H9 (cell line): Measurements from ENCODE around the gene OR10Z1. TPM values are rescaled to one million over a fixed set of nuclear protein-coding genes. Genes with fewer than 3 reads are reported as not detected.

ENCODE experiments used
- DNase-seq: peaks from one replicate; pipeline ENCODE4 v3.0.0-alpha.2; 2017
- H2AFZ ChIP-seq: one replicate; pipeline ENCODE4 v1.6.1; 2013; ENCODE audit warnings: mild to moderate bottlenecking, low read length, control low read depth, moderate library complexity
- H2AK5ac ChIP-seq: 2 replicates; pipeline ENCODE4 v1.6.1; 2013; ENCODE audit warnings: low read length, control low read depth, mixed read lengths; ENCODE audit not compliant: insufficient read length
- H2BK120ac ChIP-seq: one replicate; pipeline ENCODE4 v1.6.1; 2013; ENCODE audit warnings: low read depth, mild to moderate bottlenecking, low read length, control low read depth, inconsistent platforms; ENCODE audit not compliant: poor library complexity, severe bottlenecking
- H2BK12ac ChIP-seq: 2 replicates; pipeline ENCODE4 v1.6.1; 2013; ENCODE audit warnings: low read length, control low read depth, mixed read lengths, low read depth; ENCODE audit not compliant: insufficient read length
- H2BK15ac ChIP-seq: 2 replicates; pipeline ENCODE4 v1.6.1; 2013; ENCODE audit warnings: low read depth, low read length, control low read depth
- H2BK20ac ChIP-seq: one replicate; pipeline ENCODE4 v1.6.1; 2013; ENCODE audit warnings: low read depth, mild to moderate bottlenecking, low read length, control low read depth, inconsistent platforms; ENCODE audit not compliant: poor library complexity, severe bottlenecking
- H2BK5ac ChIP-seq: 2 replicates; pipeline ENCODE4 v1.6.1; 2013; ENCODE audit warnings: low read length, control low read depth, mixed read lengths; ENCODE audit not compliant: insufficient read length
- H3K14ac ChIP-seq: 2 replicates; pipeline ENCODE4 v1.6.1; 2013; ENCODE audit warnings: low read length, control low read depth; ENCODE audit not compliant: insufficient read depth
- H3K18ac ChIP-seq: 2 replicates; pipeline ENCODE4 v1.6.1; 2013; ENCODE audit warnings: low read depth, mild to moderate bottlenecking, mixed read lengths, low read length, control low read depth; ENCODE audit not compliant: insufficient read length
- H3K23ac ChIP-seq: 2 replicates; pipeline ENCODE4 v1.6.1; 2013; ENCODE audit warnings: low read length, control low read depth, mixed read lengths, low read depth; ENCODE audit not compliant: insufficient read length
- H3K23me2 ChIP-seq: 2 replicates; pipeline ENCODE4 v1.6.1; 2013; ENCODE audit warnings: low read depth, mild to moderate bottlenecking, mixed read lengths, low read length, control low read depth; ENCODE audit not compliant: insufficient read length, poor library complexity, severe bottlenecking
- H3K27ac ChIP-seq: 2 replicates; pipeline ENCODE4 v1.5.1; 2013; ENCODE audit warnings: low read length, control low read depth, mixed read lengths, low read depth; ENCODE audit not compliant: insufficient read length
- H3K27me3 ChIP-seq: 2 replicates; pipeline ENCODE4 v1.6.1; 2013; ENCODE audit warnings: low read length, control low read depth, inconsistent platforms; ENCODE audit not compliant: insufficient read depth
- H3K4ac ChIP-seq: 2 replicates; pipeline ENCODE4 v1.6.1; 2013; ENCODE audit warnings: low read depth, mild to moderate bottlenecking, control low read depth, inconsistent platforms, low read length, moderate library complexity
- H3K4me1 ChIP-seq: 2 replicates; pipeline ENCODE4 v1.6.1; 2013; ENCODE audit warnings: low read length, control low read depth, inconsistent platforms; ENCODE audit not compliant: insufficient read depth
- H3K4me2 ChIP-seq: 2 replicates; pipeline ENCODE4 v1.6.1; 2013; ENCODE audit warnings: low read length, control low read depth, mixed read lengths; ENCODE audit not compliant: insufficient read length, insufficient read depth
- H3K56ac ChIP-seq: 2 replicates; pipeline ENCODE4 v1.6.1; 2013; ENCODE audit warnings: low read depth, mild to moderate bottlenecking, mixed read lengths, low read length, control low read depth; ENCODE audit not compliant: insufficient read length
- H3K79me1 ChIP-seq: 2 replicates; pipeline ENCODE4 v1.6.1; 2013; ENCODE audit warnings: low read depth, mild to moderate bottlenecking, moderate library complexity, low read length, control low read depth, inconsistent platforms; ENCODE audit not compliant: insufficient read depth, poor library complexity, severe bottlenecking
- H3K79me2 ChIP-seq: 2 replicates; pipeline ENCODE4 v1.6.1; 2013; ENCODE audit warnings: low read length, control low read depth, inconsistent platforms; ENCODE audit not compliant: insufficient read depth
- H3K9ac ChIP-seq: 2 replicates; pipeline ENCODE4 v1.6.1; 2013; ENCODE audit warnings: low read length, control low read depth, mixed read lengths; ENCODE audit not compliant: insufficient read length; ENCODE audit errors: extremely low read depth
- H3K9me3 ChIP-seq: one replicate; pipeline ENCODE4 v1.6.1; 2013; ENCODE audit warnings: low read depth, low read length, inconsistent platforms; ENCODE audit not compliant: control insufficient read depth
- H3T11ph ChIP-seq: one replicate; pipeline ENCODE4 v1.6.1; 2013; ENCODE audit warnings: mild to moderate bottlenecking, low read length, control low read depth, inconsistent platforms
- H4K20me1 ChIP-seq: one replicate; pipeline ENCODE4 v1.6.1; 2013; ENCODE audit not compliant: control insufficient read depth, insufficient read length, insufficient read depth
- H4K5ac ChIP-seq: 2 replicates; pipeline ENCODE4 v1.6.1; 2013; ENCODE audit warnings: low read depth, mild to moderate bottlenecking, mixed read lengths, low read length, control low read depth; ENCODE audit not compliant: insufficient read length
- H4K8ac ChIP-seq: replicated peaks from 2 replicates; pipeline ENCODE4 v1.6.1; 2013; ENCODE audit warnings: low read length, control low read depth, mixed read lengths, low read depth; ENCODE audit not compliant: insufficient read length
- H4K91ac ChIP-seq: 2 replicates; pipeline ENCODE4 v1.6.1; 2013; ENCODE audit warnings: low read depth, mild to moderate bottlenecking, moderate library complexity, mixed read lengths, low read length, control low read depth; ENCODE audit not compliant: insufficient read length
- H3K27ac Mint-ChIP-seq, 3 experiments: 2 replicates in 2 of 3; 3 replicates in 1 of 3; pipeline ENCODE4 v1.8.0; 2020 to 2021; ENCODE audit warnings: mixed read lengths in 3 of 3, mild to moderate bottlenecking in 1 of 3, moderate library complexity in 1 of 3
- H3K27me3 Mint-ChIP-seq: 2 replicates; pipeline ENCODE4 v1.8.0; 2021; ENCODE audit warnings: low read depth, mild to moderate bottlenecking, moderate library complexity, mixed read lengths
- H3K36me3 Mint-ChIP-seq, 3 experiments: 2 replicates in 2 of 3; 3 replicates in 1 of 3; pipeline ENCODE4 v1.8.0; 2020 to 2021; ENCODE audit warnings: low read depth in 3 of 3, mixed read lengths in 3 of 3; ENCODE audit not compliant: insufficient read depth in 1 of 3
- H3K4me1 Mint-ChIP-seq, 2 experiments: 2 replicates each; pipeline ENCODE4 v1.8.0; 2020; ENCODE audit warnings: mixed read lengths in 2 of 2
- H3K4me3 Mint-ChIP-seq, 2 experiments: 2 replicates in 1 of 2; 3 replicates in 1 of 2; pipeline ENCODE4 v1.8.0; 2020 to 2021; ENCODE audit warnings: mild to moderate bottlenecking in 2 of 2, mixed read lengths in 2 of 2, moderate library complexity in 1 of 2
- H3K9me3 Mint-ChIP-seq, 2 experiments: 2 replicates in 1 of 2; 3 replicates in 1 of 2; pipeline ENCODE4 v1.8.0; 2020; ENCODE audit warnings: mild to moderate bottlenecking in 2 of 2, mixed read lengths in 2 of 2, moderate library complexity in 1 of 2
- CTCF ChIP-seq: fragments of 200-600 bp; sonication (generic); conservative IDR thresholded peaks from 3 replicates; pipeline ENCODE4 v1.8.0; 2021; ENCODE audit warnings: antibody characterized with exemption, mild to moderate bottlenecking
- WGBS: extraction: QIAGEN DNeasy Blood & Tissue Kit; methylation state at CpG from one replicate; pipeline ENCODE4 v1.1.7; 2013; ENCODE audit warnings: missing lambda C conversion rate, low lambda C conversion rate, mixed read lengths; ENCODE audit not compliant: insufficient read length; ENCODE audit errors: extremely low coverage; 5-methylcytosine and 5-hydroxymethylcytosine counted together
- total RNA-seq: library from RNA; stranded (reverse); gene quantifications from 2 replicates; pipeline ENCODE4 v1.2.1, GENCODE V29; 2021

Gene OR10Z1
- total RNA-seq, 1 experiment from 2014 or later, result not detected

- H2BK120ac ChIP-seq, result no peak within 1 kb of the TSS
These were observed 25.3 kb upstream of the OR10Z1 start, which contains the start of gene OR10X1 for GRCh38 chr1:158579733-158580132. TSS of gene OR10X1 (minus strand) at chr1:158579899. CDS start at chr1:158579899, 0 bp downstream.

More at GRCh38 chr1:158579733-158580132, 25.3 kb upstream of the OR10Z1 start, which contains the start of gene OR10X1:
- no peak within 1 kb of the TSS for H3K9ac ChIP-seq
- no peak for TF ChIP-seq CTCF
- no peak within 1 kb of the TSS for H3K27ac ChIP-seq
- H3K9me3 ChIP-seq, result no peaks in the 10 kb centered on the region
- no peak within 1 kb of the TSS for H2BK5ac ChIP-seq
- no CpG with 5 or more reads among the region's 1 CpG for WGBS
- no peak within 1 kb of the TSS for H2AFZ ChIP-seq
- H2BK20ac ChIP-seq, result no peak within 1 kb of the TSS
- H3K27me3 ChIP-seq, result no peaks in the 10 kb centered on the region
- no peak within 1 kb of the TSS for H3T11ph ChIP-seq
- no peaks in the 10 kb centered on the region for H3K79me1 ChIP-seq
- no peak within 1 kb of the TSS for H2BK12ac ChIP-seq
- H3K9me3 Mint-ChIP-seq, result no peaks in the 10 kb centered on the region
- no peaks in the 10 kb centered on the region for H3K4me1 ChIP-seq
- no peak for DNase-seq
- H3K23me2 ChIP-seq, result no peaks in the 10 kb centered on the region
- H3K79me2 ChIP-seq, result no peaks in the 10 kb centered on the region
- H3K23ac ChIP-seq, result no peak within 1 kb of the TSS
- no peaks in the 10 kb centered on the region for H4K20me1 ChIP-seq
- no peak within 1 kb of the TSS for H2AK5ac ChIP-seq
- no peak within 1 kb of the TSS for H3K4me3 Mint-ChIP-seq
- no peaks in the 10 kb centered on the region; the same call in 1 of the 2 replicates for H3K27me3 Mint-ChIP-seq
- H3K36me3 Mint-ChIP-seq, result no peaks in the 10 kb centered on the region
- H3K56ac ChIP-seq, result no peak within 1 kb of the TSS
- H3K14ac ChIP-seq, result no peak within 1 kb of the TSS
- H4K8ac ChIP-seq, result no peak within 1 kb of the TSS
- H3K18ac ChIP-seq, result no peak within 1 kb of the TSS
- H4K91ac ChIP-seq, result no peak within 1 kb of the TSS
- no peak within 1 kb of the TSS for H4K5ac ChIP-seq
- H3K27ac Mint-ChIP-seq, result peak within 1 kb of the TSS in 1 of 3 experiments; percentile 71; a peak in 1 of 7 replicates
- no peak within 1 kb of the TSS for H3K4ac ChIP-seq
- H2BK15ac ChIP-seq, result no peak within 1 kb of the TSS
- H3K4me1 Mint-ChIP-seq, result no peaks in the 10 kb centered on the region
- H3K4me2 ChIP-seq, result no peak within 1 kb of the TSS
